Measurements from ENCODE around the gene OTOF. TPM values are rescaled to one million over a fixed set of nuclear protein-coding genes. Genes with fewer than 3 reads are reported as not detected.

Gene OTOF
- total and polyA plus RNA-seq, 2 of the 4 experiments (the other 2 are of a cell fraction): 0.03 TPM; not detected in 1

- Histone ChIP-seq H3K4ac (ENCODE audit: low read depth, low read length) (no peak overlapping the region), H4K5ac (ENCODE audit: low read depth, low read length) (no peak overlapping the region), H3K27ac (ENCODE audit: insufficient read depth, low read length) (no peak overlapping the region), H3K18ac (ENCODE audit: low read depth, low read length) (no peak overlapping the region), H2AK9ac (replicated peaks; ENCODE audit: low read depth, low read length, poor library complexity) (no peak overlapping the region), H2AK5ac (ENCODE audit: low read depth, low read length) (no peak overlapping the region), H3K56ac (ENCODE audit: extremely low read depth, insufficient read depth, low read length) (no peak overlapping the region), H3K9ac (ENCODE audit: low read depth, low read length) (no peak overlapping the region), H3K4me1 (ENCODE audit: control insufficient read depth, insufficient read depth, low read length) (no peaks in the 10 kb centered on the region), H3K23ac (ENCODE audit: low read depth, low read length) (no peak overlapping the region), H3K4me2 (ENCODE audit: low read depth, low read length) (no peak overlapping the region), H2BK120ac (ENCODE audit: low read depth, low read length) (no peak overlapping the region), H2BK20ac (ENCODE audit: low read depth, low read length) (no peak overlapping the region), H2AFZ (replicated peaks; ENCODE audit: low read length, poor library complexity) (no peak overlapping the region), H4K8ac (ENCODE audit: low read depth in 2 of 2, low read length in 2 of 2) (no peak overlapping the region), H4K91ac (ENCODE audit: insufficient read depth, low read depth, low read length) (no peak overlapping the region), H3K27me3 (ENCODE audit: control insufficient read depth, insufficient read depth, low read length) (peaks cover 46% of the 10 kb centered on the region), H2BK15ac (ENCODE audit: low read depth, low read length) (no peak overlapping the region), H3K79me1 (ENCODE audit: low read depth in 1 of 2, low read length in 2 of 2) (no peaks in the 10 kb centered on the region), H3K9me1 (ENCODE audit: insufficient read depth, low read length) (no peaks in the 10 kb centered on the region), H3K4me3 (ENCODE audit: insufficient read depth, low read depth, low read length) (no peak overlapping the region), H3K36me3 (ENCODE audit: control insufficient read depth, insufficient read depth, low read length) (no peaks in the 10 kb centered on the region), H3K9me3 (ENCODE audit: control insufficient read depth, insufficient read depth, low read length) (no peaks in the 10 kb centered on the region), H4K20me1 (ENCODE audit: insufficient read depth, low read length) (no peaks in the 10 kb centered on the region), H2BK5ac (ENCODE audit: low read depth, low read length, poor library complexity, severe bottlenecking) (no peak overlapping the region), H3K14ac (replicated peaks; ENCODE audit: low read depth, low read length) (no peak overlapping the region)
- ATAC-seq (ENCODE audit: low read depth) (no peak), DNase-seq (no peak)
- in situ Hi-C loops (cut with MboI; ENCODE audit: low sequenced_read_pairs): no loop called here
- intact Hi-C loops (cut with micrococcal nuclease): no loop called here
- 80% methylated on average over 2 of the region's 8 CpGs; no CpG with 5 or more reads in 1 of the 2 experiments for WGBS, 2 experiments (ENCODE audit: extremely low coverage in 2 of 2, insufficient read length in 1 of 2)
- POLR2A ChIA-PET (ENCODE audit: unreplicated experiment): no interaction called here
- dilution Hi-C loops (cut with HindIII; ENCODE audit: low sequenced_read_pairs, unreplicated experiment): no loop called here
- CTCF ChIA-PET: no interaction called here
- no peak for TF ChIP-seq CHD1 (IDR thresholded peaks at IDR 0.05; ENCODE audit: low read depth, low read length)
- TF ChIP-seq FOS (IDR thresholded peaks at IDR 0.05; ENCODE audit: low read depth, low read length): no peak
- TF ChIP-seq, protein P1, sequence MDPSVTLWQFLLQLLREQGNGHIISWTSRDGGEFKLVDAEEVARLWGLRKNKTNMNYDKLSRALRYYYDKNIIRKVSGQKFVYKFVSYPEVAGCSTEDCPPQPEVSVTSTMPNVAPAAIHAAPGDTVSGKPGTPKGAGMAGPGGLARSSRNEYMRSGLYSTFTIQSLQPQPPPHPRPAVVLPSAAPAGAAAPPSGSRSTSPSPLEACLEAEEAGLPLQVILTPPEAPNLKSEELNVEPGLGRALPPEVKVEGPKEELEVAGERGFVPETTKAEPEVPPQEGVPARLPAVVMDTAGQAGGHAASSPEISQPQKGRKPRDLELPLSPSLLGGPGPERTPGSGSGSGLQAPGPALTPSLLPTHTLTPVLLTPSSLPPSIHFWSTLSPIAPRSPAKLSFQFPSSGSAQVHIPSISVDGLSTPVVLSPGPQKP (IDR thresholded peaks at IDR 0.05; ENCODE audit: borderline replicate concordance, low read depth, low read length): no peak
- TF ChIP-seq MAZ (IDR thresholded peaks at IDR 0.05; ENCODE audit: borderline replicate concordance, low read depth, low read length): no peak
- TF ChIP-seq RAD21 (IDR thresholded peaks at IDR 0.05; ENCODE audit: low read length): no peak
- TF ChIP-seq SMC3 (IDR thresholded peaks at IDR 0.05; ENCODE audit: low read depth, low read length): no peak
- BruUV-seq (replicated peaks): no TSS peak
Measured at GRCh38 chr2:26491563-26492167, 13.7 kb upstream of the OTOF start.
